GM20431 (cell line): ENCODE measurements around the gene FNBP1L.
"Not testable (repeated sequence)": the region's sequence is repeated elsewhere in the genome, so short reads cannot be mapped to it uniquely, and the experiment has no call there.

Experiments used
- in situ Hi-C: fragments of 300-500 bp; cut with MseI, MboI; formaldehyde crosslinking; loops from one replicate; pipeline ENCODE4 v1.15.0; 2020; ENCODE audit warnings: low sequenced_read_pairs; ENCODE audit not compliant: unreplicated experiment

Gene FNBP1L

DNA sequence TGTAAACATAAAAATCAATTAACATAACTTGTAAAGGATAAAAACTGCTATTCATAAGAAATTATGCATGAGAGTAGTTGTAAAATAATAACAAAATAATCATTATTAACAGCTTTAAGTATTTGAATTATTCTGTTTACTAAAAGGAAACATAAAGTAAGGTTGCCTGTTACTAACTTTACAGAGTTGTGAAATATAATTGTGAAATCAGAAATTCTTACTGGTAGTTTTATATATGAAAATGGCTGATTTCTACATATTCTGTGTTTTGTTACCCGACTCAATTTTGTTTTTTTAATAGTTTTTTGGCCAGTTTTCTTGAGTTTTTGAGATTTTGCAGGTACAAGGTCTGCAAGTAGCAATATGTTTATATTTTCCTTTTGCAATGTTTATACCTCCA lies 27.8 kb downstream of the FNBP1L start:
- in situ Hi-C loops = no loop called here

DNA sequence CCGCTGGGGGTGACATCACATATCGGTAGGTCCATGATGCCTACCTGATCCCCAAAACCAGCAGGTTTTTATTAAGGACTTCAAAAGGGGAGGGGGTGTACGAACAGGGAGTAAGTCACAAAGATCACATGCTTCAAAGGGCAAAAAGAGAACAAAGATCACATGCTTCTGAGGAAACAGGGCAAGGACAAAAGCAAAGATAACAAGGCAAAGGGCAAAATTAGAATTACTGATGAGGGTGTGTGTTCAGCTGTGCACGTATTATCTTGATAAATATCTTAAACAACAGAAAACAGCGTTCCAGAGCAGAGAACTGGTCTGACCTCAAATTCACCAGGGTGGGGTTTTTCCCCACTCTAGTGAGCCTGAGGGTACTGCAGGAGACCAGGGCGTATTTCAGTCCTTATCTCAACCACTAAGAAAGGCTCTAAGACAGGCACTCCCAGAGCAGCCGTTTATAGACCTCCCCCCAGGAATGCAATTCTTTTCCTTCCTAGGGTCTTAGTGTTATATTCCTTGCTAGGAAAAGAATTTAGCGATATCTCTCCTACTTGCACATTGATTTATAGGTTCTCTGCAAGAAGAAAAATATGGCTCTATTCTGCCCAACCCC lies 31.3 kb downstream of the FNBP1L start:
- in situ Hi-C loops = not testable (repeated sequence)

DNA sequence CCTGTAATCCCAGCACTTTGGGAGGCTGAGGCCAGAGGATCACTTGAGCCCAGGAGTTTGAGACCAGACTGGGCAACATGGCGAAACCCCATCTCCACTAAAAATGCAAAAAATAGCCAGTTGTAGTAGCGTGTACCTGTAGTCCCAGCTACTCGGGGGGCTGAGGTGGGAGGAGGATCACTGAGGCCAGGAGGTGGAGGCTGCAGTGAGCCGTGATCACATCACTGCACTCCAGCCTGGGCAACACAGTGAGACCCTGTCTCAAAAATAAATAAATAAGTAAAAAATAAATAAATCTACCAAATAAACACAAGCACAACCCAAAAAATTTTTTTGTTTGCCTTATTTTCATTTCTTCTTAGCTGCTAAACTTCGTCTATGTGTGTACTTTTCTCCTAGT lies 34.0 kb downstream of the FNBP1L start:
- in situ Hi-C loops = not testable (repeated sequence)

DNA sequence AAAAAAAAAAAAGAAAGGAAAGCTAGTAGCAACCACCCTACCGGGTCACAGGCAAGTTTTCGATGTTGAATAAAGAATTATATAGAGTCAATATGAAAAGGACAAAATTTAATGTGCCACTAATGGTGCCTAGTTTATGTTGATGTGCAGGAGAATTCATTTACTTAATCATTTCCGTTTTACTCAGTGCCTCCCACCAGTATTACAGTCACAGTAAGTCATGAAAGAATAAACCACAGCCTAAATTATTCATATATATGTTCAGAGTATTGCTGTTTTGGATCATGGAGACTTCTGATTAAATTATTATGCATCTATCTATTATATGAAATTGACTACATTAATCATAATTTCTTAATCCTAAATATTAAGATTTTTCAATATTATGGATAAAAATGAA lies 35.3 kb downstream of the FNBP1L start:
- in situ Hi-C loops = no loop called here

DNA sequence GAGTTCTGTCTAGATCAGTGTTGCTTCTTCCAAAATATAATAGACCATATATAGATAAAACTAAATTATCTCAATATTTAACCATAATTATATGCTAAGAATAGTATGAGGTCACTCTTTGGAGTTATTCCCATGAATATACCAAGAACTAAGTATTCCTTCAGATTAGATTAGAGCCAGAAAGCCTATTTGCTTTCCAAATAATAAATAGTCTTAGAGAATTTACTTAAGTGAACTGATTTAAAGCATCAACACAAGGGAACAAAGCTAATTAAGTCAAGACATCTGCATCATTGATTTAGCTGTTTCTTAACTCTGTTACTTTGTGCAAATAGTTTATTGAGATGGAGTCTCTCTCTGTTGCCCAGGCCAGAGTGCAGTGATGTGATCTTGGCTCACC lies 35.7 kb downstream of the FNBP1L start:
- in situ Hi-C loops = no loop called here

DNA sequence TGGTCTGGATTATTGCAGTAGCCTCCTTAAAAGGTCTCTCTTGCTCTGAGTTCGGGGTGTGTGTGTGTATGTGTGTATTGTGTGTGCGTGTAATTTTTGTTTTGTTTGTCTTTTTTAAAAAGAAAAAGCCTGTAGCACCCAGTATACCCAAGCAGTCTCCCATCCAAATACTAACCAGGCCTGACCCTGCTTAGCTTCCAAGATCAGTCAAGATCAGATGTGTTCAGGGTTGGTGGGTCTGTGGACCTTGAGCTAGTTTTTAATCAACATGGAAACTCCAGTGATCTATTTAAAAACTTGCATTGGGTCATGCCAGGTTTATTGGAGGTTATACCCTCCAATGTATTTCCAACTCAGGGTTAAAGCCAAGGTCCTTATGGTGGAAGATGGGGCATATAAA lies 40.3 kb downstream of the FNBP1L start:
- in situ Hi-C loops = no loop called here

DNA sequence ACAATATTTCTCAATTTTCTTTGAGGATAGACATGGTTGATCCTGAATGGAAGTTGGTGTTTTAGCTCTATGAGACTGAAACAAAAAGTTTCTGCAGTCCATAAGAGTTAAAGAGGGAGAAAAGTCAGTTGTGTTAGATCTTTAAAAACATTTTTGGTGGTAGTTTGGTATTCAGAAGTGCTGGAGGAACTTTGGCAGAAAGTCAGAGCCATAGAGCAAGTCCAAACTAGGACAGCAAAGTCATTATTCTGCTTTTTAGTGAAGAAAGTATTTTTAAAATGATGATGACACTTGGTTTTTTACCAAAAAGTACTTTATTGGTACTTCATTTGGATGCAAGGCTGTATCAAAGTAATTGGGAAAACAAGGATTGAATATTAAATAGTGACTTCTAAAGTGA lies 41.8 kb downstream of the FNBP1L start:
- in situ Hi-C loops = no loop called here

DNA sequence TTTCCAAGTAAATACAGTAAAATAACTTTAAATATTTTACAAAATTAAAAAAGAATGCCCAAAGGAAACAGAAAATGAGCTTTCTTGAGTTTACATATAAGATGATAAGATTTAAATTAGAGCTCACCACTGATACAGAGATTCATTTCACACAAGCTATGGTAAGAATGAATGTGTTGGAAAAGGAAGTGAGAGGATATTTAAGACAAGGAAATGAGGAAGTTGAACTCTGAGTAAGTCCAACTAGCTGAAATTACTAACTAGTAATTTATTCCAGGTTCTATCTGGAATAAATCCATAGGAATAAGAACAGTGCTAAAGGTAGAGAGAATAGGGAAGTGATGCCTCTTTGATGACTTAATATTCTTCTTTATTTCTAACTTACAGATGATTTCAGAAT lies 42.4 kb downstream of the FNBP1L start:
- in situ Hi-C loops = no loop called here

DNA sequence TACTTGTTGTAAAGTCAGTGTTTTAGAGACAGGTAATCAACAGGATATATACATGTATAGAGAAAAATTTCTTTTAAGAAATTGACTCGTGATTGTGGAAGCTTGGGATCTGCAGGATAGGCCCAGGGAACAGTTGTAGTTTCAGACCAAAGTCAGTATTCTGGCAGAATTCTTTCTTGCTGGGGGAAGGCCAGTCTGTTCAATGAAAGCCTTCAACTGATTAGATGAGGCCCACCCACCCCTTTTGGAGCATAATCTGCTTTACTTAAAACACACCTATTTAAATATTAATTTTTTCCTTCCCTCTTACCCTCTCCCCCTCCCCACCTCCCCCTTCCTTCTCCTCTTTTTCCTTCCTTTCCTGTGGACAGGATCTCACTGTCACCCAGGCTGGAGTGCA lies 48.0 kb downstream of the FNBP1L start:
- in situ Hi-C loops = no loop called here

DNA sequence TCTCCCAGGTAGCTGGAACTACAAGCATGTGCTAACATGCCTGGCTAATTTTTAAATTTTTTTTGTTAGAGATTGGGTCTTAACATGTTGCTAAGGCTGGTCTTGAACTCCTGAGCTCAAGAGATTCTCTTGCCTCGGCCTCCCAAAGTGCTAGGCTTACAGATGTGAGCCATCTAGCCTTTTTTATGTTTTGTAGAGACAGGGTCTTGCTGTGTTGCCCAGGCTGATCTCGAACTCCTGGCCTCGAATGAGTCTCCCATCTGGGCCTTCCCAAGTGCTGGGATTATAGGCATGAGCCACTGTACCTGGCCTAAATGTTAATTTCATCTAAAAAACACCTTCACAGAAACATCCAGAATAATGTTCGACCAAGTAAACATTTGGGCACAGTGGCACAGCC lies 48.6 kb downstream of the FNBP1L start:
- in situ Hi-C loops = no loop called here

DNA sequence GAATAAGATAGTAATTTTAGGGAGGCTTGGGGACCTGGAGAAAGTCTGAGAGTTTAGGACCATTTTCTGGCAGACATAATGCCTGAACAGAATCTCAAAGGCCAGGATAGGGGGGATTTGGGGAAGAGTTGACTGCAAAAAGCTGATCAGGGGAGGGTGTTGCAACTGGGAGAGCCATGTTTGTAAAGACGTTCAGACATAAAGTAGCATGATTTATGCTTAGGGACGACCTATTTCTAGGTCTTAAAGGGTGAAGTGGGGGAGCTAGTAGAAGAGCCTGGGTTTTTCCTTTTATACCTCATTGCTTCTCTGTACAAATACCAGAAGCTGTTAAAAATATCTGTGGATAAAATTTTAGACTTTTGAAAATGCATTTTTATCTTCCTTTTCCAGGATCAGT lies 51.2 kb downstream of the FNBP1L start:
- in situ Hi-C loops = no loop called here

DNA sequence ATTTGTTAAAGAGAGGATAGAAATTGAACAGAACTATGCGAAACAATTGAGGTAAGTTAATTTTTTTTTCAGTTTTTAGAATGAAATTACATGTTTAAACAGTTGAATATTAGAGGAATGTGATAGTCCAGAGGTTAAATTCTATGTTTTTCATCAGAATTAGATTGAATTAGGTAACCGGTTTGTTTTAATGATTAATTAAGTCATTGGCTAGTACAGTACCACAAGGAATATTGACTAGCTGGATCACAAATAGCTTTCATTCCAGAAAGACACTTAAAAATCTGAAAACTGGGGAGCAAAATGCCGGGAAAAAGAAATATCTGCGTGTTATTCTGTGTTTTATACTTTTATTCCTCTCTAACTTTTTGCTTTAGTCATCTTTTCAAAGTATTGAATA lies 51.6 kb downstream of the FNBP1L start:
- in situ Hi-C loops = no loop called here

DNA sequence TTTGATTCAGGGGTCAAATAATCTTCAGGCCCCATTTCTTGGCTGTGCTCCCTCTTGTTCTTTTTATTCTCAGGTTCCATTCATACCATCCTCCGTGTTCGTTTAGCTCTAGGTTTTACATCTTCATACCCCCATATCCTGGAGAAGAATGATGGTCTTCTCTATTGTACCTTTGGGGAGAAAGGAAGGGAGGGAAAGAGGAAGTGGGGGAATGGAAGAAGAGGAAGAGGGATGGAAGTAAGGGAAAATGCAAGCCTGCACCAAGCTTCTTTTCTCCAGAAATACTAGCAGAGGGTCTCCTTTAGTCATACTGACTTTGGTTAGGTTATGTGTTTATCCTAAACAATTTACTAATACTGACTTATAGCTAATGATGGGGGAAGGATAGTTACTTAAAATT lies 52.4 kb downstream of the FNBP1L start:
- in situ Hi-C loops = no loop called here

DNA sequence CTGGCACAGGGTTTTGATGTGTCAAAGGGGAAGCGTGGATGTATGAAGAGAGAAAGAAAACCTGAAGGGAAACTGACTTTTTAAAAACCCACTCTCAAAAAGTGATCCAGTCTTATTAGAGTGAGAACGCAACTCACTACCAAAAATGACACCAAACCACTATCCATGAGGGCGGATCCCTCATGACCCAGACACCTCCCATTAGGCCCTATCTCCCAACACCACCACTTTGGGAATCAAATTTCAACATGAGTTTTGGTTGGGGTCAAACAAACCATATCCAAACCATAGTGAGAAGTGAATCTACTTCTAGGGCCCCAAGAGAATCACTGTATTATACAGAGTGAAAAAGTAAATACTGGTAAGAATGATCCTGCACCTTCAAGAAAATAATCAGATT lies 53.5 kb downstream of the FNBP1L start:
- in situ Hi-C loops = no loop called here

DNA sequence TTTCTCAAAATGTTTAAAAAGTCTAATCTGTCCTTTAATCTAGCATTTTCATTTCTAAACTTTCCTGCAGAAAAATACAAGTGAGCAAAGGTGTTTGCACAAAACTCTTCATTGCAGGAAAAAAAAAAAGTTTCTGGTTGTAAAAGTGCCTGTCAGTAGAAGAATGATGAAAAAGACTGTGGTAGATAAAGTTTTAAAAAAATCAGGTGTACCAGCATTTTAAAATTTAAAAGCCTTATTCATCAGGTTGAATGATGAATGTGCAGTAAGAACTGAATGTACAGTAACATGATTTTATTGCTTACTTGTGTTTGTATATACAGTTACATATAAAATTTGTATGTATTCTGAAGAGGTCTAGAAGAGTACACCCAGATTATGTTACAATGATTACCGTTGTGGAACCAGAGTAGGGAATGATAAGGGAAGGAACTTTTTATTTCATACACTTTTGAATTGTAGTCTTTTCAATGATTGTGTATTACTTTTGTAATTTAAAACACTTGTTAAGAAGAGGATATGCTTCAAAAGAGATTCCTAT lies 54.0 kb downstream of the FNBP1L start:
- in situ Hi-C loops = no loop called here

DNA sequence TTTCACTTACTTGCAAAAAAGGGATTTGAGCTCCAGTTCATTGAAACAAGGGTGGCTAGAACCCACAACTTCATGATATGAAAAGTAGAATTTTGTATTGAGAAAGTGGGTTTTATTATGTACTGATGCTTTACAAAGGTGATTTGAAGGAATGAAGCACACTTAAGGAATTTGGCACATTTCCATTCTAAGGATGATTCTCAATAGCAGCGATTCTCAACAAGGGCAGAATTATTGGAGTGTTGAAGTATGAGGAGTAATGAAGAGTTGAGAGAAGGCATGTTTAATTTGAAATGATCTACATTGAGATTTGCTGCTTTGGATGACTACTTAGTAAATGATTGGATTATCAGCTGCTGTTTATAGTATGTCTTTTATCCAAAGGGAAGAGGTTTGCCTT lies 54.7 kb downstream of the FNBP1L start:
- in situ Hi-C loops = no loop called here

DNA sequence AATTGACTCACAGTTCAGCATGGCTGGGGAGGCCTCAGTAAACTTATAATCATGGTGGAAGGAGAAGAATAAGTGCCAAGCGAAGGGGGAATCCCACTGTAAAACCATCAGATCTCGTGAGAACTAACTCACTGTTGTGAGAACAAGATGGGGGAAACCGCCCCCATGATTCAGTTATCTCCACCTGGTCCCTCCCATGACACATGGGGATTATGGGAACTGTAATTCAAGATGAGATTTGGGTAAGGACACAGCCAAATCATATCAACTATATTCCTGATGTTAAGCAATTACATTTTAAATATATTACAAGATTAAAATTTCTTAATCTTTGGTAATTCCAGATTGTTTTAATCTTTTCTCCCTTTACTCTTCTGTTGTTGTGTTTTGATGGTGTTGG lies 55.2 kb downstream of the FNBP1L start:
- in situ Hi-C loops = no loop called here

DNA sequence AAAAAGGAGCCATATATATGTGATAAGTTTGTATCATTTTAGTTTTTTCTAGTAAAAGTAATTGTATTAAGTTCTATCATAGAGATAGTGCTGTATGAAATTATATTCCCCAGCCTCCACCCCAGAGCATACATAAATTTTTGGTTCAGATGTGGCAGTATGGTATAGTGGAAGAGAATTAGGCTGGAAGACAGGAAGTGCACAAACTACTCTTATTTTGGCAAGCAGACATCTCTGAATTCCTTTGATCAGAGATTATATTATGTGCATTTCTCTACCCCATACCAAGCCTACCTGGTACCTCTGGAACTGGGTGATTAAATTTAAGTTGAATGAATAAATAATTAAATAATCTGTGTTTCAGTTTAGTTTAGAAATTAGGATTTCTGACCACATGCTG lies 55.9 kb downstream of the FNBP1L start:
- in situ Hi-C loops = no loop called here

DNA sequence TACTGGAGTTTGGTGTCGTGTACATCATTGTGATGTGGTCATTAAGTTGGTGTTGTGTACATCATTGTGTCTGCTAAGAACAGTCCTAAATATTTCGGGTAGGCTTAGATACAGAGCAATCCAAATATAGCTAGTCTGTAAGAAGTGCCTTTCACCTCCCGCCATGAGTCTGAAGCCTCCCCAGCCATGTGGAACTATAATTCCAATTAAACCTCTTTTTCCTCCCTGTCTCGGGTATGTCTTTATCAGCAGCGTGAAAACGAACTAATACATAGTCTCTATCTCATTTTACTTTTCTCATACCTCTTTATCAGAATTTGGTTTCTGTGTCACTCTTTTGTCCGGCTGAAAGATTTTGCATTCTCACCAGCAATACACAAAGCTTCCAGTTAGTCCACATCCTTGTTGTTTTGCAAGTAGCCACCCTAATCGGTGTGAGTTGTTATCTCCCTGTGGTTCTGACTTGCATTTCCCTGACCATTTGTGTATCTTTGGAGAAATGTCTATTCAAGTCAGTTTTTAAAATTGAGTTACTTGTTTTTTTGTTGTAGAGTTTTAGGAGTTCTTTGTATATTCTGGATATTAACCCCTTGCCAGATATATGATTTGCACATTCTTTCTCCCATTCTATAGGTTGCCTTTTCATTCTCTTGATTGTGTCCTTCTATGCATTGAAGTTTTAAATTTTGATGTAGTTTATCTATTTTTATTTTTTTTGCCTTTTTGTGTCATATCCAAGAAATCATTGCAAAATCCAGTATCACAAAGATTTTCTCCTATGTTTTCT lies 56.5 kb downstream of the FNBP1L start:
- in situ Hi-C loops = no loop called here

DNA sequence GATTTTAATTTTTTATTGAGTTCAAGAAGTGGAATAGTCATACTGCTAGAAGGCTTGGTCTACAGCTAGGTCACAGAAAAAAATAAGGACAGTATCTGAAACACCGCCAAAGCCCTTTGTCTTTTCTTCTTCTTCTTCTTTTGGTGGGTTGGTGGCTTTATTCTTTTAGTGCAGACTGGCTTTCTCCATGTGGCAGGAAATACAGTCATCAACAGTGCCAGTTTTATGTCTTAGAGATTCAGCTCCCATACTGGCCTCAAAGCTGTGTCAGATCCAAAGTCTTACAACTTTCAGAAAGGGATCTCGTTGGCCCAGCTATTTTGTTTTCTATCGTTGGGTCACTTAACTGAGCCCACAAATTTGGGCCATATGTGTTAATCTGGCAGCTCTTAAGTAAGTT lies 58.2 kb downstream of the FNBP1L start:
- in situ Hi-C loops = no loop called here

DNA sequence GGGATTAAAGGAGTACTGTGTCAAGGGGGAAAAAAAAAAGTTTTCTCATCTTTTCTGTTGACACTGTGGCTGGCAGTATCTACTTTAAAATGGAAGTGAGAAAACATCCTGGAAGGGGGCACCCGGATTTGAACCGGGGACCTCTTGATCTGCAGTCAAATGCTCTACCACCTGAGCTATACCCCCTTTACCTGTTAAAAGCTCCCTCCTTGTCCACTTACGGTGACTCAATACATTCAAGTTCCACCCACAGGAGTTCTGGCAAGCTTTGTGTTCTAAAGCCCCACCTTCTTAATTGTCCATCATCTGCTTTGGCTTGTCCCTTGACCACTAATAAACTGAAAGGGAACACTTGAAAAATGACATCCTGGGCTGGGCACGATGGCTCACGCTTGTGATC lies 68.2 kb downstream of the FNBP1L start:
- in situ Hi-C loops = no loop called here

DNA sequence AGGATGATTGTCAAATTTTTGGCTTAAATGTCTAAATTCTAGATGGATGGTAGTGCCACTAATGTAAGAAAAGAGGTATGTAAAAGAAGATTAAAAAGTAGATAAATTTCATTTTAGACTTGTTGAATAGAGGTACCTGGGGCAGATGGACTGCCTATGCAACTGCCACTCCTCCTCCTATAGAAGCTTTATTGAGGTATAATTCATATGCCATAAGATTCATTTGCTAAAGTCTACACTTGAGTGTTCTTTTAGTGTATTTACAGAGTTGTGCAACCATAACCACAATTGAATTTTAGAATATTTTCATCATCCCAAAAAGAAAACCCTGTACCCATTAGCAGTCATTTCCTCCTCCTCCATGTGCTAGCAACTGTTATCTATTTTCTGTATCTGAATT lies 70.6 kb downstream of the FNBP1L start:
- in situ Hi-C loops = no loop called here
